Prostate gland (tissue), 2 donors: ENCODE results near the gene ACTR3.

ENCODE experiments used
- CTCF ChIP-seq, 4 experiments: fragments of 200-600 bp in 2 of 4; fragments of 450-650 bp in 2 of 4; sonication (generic) in 2 of 4; IDR thresholded peaks; 1 replicate in 3 of 4; 2 replicates in 1 of 4; pipeline ENCODE4 v1.5.1; 2016 to 2019; ENCODE audit warnings: antibody characterized with exemption in 4 of 4, mild to moderate bottlenecking in 2 of 4, moderate library complexity in 2 of 4
- POLR2A ChIP-seq: fragments of 450-650 bp; IDR thresholded peaks from one replicate; pipeline ENCODE4 v1.6.1; 2016; ENCODE audit warnings: antibody characterized with exemption, mild to moderate bottlenecking
- POLR2AphosphoS5 ChIP-seq: sonication (generic); formaldehyde crosslinking; IDR thresholded peaks from one replicate; pipeline ENCODE4 v1.6.1; 2017; ENCODE audit warnings: antibody characterized with exemption

DNA sequence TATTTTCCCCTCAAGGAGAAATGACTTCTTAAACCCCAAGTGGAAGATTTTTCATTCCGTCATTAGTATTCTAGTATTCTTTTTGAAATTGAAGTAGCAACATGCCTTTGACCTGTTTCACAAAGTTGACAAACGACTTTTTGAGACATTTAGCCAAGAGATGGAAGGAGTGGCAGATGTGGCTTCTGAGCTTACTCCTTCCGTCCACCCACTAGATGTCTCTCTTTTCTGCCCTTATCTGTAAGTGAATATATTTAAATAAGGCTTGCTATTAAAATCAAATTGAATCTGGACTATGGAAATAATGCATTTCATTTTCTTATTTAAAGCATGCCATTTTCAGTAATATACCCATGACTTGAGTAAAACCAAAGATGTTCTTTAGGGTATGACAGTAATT lies 74.1 kb downstream of the ACTR3 start:
- TF ChIP-seq POLR2AphosphoS5 (no peak), CTCF (IDR thresholded peaks at IDR 0.05) (no peak), POLR2A (no peak)
